HepG2 (cell line): ENCODE measurements around the gene SLC6A6. TPM values are rescaled to one million over a fixed set of nuclear protein-coding genes. Genes with fewer than 3 reads are reported as not detected.

Experiments
- ARID4A ChIP-seq: sonication (generic); formaldehyde crosslinking; IDR thresholded peaks from 2 replicates; pipeline ENCODE4 v1.5.0; 2020; ENCODE audit warnings: mild to moderate bottlenecking, missing genetic modification reagents, borderline replicate concordance
- ARNT ChIP-seq: fragments of 450-650 bp; IDR thresholded peaks from 2 replicates; pipeline ENCODE4 v1.6.1; 2017
- ATF5 ChIP-seq: sonication (generic); formaldehyde crosslinking; IDR thresholded peaks from 2 replicates; pipeline ENCODE4 v1.4.0; 2020; ENCODE audit warnings: mild to moderate bottlenecking, low read depth, missing genetic modification reagents
- CREM ChIP-seq, 2 experiments: sonication (generic) in 1 of 2; formaldehyde crosslinking in 1 of 2; IDR thresholded peaks; 2 replicates each; pipeline versions ENCODE4 v1.4.0 to v1.6.1; 2016 to 2020; ENCODE audit warnings: antibody characterized with exemption in 1 of 2, mild to moderate bottlenecking in 1 of 2, missing genetic modification reagents in 1 of 2
- DPF2 ChIP-seq: sonication (generic); formaldehyde crosslinking; IDR thresholded peaks from 2 replicates; pipeline ENCODE4 v1.4.0; 2020; ENCODE audit warnings: mild to moderate bottlenecking, low read depth, missing genetic modification reagents, borderline replicate concordance
- HNRNPLL ChIP-seq: fragments of 200-400 bp; formaldehyde crosslinking; IDR thresholded peaks from 2 replicates; pipeline ENCODE4 v1.6.1; 2017; ENCODE audit warnings: mild to moderate bottlenecking, low read depth, low read length; ENCODE audit not compliant: poor library complexity, severe bottlenecking
- HOXA3 ChIP-seq: sonication (generic); formaldehyde crosslinking; IDR thresholded peaks from 2 replicates; pipeline ENCODE4 v1.5.0; 2020; ENCODE audit warnings: missing genetic modification reagents
- JUND ChIP-seq: sonication (generic); formaldehyde crosslinking; IDR thresholded peaks from 2 replicates; pipeline ENCODE4 v1.8.0; 2022; ENCODE audit warnings: mild to moderate bottlenecking, missing genetic modification reagents
- MED1 ChIP-seq: sonication (generic); formaldehyde crosslinking; IDR thresholded peaks from 2 replicates; pipeline ENCODE4 v1.4.0; 2020; ENCODE audit warnings: missing genetic modification reagents
- MTF2 ChIP-seq: sonication (generic); formaldehyde crosslinking; IDR thresholded peaks from 2 replicates; pipeline ENCODE4 v1.5.0; 2020; ENCODE audit warnings: missing genetic modification reagents, borderline replicate concordance
- NCOA2 ChIP-seq: sonication (generic); formaldehyde crosslinking; IDR thresholded peaks from 2 replicates; pipeline ENCODE4 v1.8.0; 2022; ENCODE audit warnings: inconsistent platforms
- NR2C2 ChIP-seq: sonication (generic); formaldehyde crosslinking; IDR thresholded peaks from 2 replicates; pipeline ENCODE4 v1.4.0; 2020; ENCODE audit warnings: missing genetic modification reagents, mild to moderate bottlenecking, moderate library complexity, borderline replicate concordance
- PCBP1 ChIP-seq: fragments of 200-400 bp; formaldehyde crosslinking; IDR thresholded peaks from 2 replicates; pipeline ENCODE4 v1.6.1; 2017; ENCODE audit warnings: mild to moderate bottlenecking, low read depth, low read length, borderline replicate concordance
- RARA ChIP-seq: IDR thresholded peaks from 2 replicates; pipeline ENCODE4 v1.6.1; 2016; ENCODE audit warnings: missing genetic modification reagents, missing compliant biosample characterization
- SIN3A ChIP-seq: IDR thresholded peaks from 2 replicates; pipeline ENCODE4 v1.6.1; 2011; ENCODE audit warnings: low read depth, mild to moderate bottlenecking, control low read depth, low read length, borderline replicate concordance
- SOX13 ChIP-seq, 3 experiments: fragments of 450-650 bp in 1 of 3; sonication (generic) in 1 of 3; formaldehyde crosslinking in 1 of 3; IDR thresholded peaks in 2 of 3; conservative IDR thresholded peaks in 1 of 3; 2 replicates each; pipeline versions ENCODE4 v1.5.0 to v1.6.1; 2016 to 2020; ENCODE audit warnings: antibody characterized with exemption in 1 of 3, mild to moderate bottlenecking in 1 of 3, missing compliant biosample characterization in 1 of 3, missing genetic modification reagents in 1 of 3, moderate library complexity in 1 of 3
- SP1 ChIP-seq, 2 experiments: fragments of 450-650 bp in 1 of 2; sonication (generic) in 1 of 2; formaldehyde crosslinking in 1 of 2; IDR thresholded peaks; 2 replicates each; pipeline versions ENCODE4 v1.4.0 to v1.6.1; 2016 to 2020; ENCODE audit warnings: missing genetic modification reagents in 1 of 2
- TEAD3 ChIP-seq: optimal IDR thresholded peaks from 2 replicates; pipeline ENCODE3; 2016; ENCODE audit warnings: borderline replicate concordance
- ZBTB43 ChIP-seq: sonication (generic); formaldehyde crosslinking; conservative IDR thresholded peaks from 2 replicates; pipeline ENCODE4 v1.4.0; 2020; ENCODE audit warnings: missing genetic modification reagents
- ZKSCAN8 ChIP-seq: IDR thresholded peaks from 2 replicates; pipeline ENCODE4 v1.6.1; 2016; ENCODE audit warnings: borderline replicate concordance, missing genetic modification reagents, missing compliant biosample characterization
- ZNF605 ChIP-seq: sonication (generic); formaldehyde crosslinking; IDR thresholded peaks from 2 replicates; pipeline ENCODE4 v1.8.0; 2022; ENCODE audit warnings: mild to moderate bottlenecking, missing genetic modification reagents
- ZNF792 ChIP-seq: IDR thresholded peaks from 2 replicates; pipeline ENCODE4 v1.6.1; 2016
- polyA plus RNA-seq, 8 experiments: library from polyadenylated mRNA; depleted of rRNA in 3 of 8; stranded (reverse) in 7 of 8; unstranded in 1 of 8; fragments of >200 nt; fragmentation: Illumina TruSeq in 4 of 8; extraction: Trizol in 4 of 8; gene quantifications; 2 replicates each; pipeline versions ENCODE4 v1.2.1 to v1.2.3, GENCODE V29; 2011 to 2016; ENCODE audit warnings: low read depth in 4 of 8, missing spikeins in 1 of 8, mixed read lengths in 1 of 8; ENCODE audit not compliant: insufficient read depth in 1 of 8
- total RNA-seq, 5 experiments: library from RNA; depleted of rRNA; stranded (reverse); fragments of >200 nt; fragmentation: Illumina TruSeq; extraction: Trizol; gene quantifications; 2 replicates each; pipeline ENCODE4 v1.2.3, GENCODE V29; 2016; ENCODE audit warnings: low read depth in 1 of 5

SLC6A6 gene
- total and polyA plus RNA-seq, 2 of the 13 experiments (the other 11 are each of a cell fraction or from before 2014, with no cell fraction given) = 14.1 to 20.7 TPM

GRCh38 chr3:14431917-14432834 lies 29.8 kb downstream of the SLC6A6 start (continued):
- TF ChIP-seq SIN3A (peak; percentile 42; the same call in 1 of the 2 replicates), DPF2 (CRISPR knock-in tag) (peak; percentile 34; the same call in 1 of the 2 replicates), TEAD3 (CRISPR knock-in tag) (peak; percentile 35), ZBTB43 (CRISPR knock-in tag) (peak; percentile 73), ZKSCAN8 (CRISPR knock-in tag) (0 out of 2 replicates have a peak, but pooled peaks have one; percentile 42), MTF2 (CRISPR knock-in tag) (no peak), NR2C2 (CRISPR knock-in tag) (0 out of 2 replicates have a peak, but pooled peaks have one; percentile 46), ARID4A (CRISPR knock-in tag) (peak; percentile 72; the same call in 1 of the 2 replicates), ZNF792 (CRISPR knock-in tag) (peak; percentile 68; the same call in 1 of the 2 replicates), PCBP1 (0 out of 2 replicates have a peak, but pooled peaks have one; percentile 30), MED1 (0 out of 2 replicates have a peak, but pooled peaks have one; percentile 29), SOX13 (IDR thresholded peaks at IDR 0.05) (no peak), SOX13 (CRISPR knock-in tag; conservative IDR thresholded peaks at IDR 0.05 in 1 of 2, IDR thresholded peaks at IDR 0.05 in 1 of 2) (0 out of 4 replicates have a peak, but pooled peaks of 1 of the 2 experiments have one; percentile 17), HOXA3 (CRISPR knock-in tag) (peak; percentile 43; the same call in 1 of the 2 replicates), ARNT (no peak), NCOA2 (CRISPR knock-in tag) (0 out of 2 replicates have a peak, but pooled peaks have one; percentile 26), HNRNPLL (peak; percentile 30), ZNF605 (CRISPR knock-in tag) (peak; percentile 61; the same call in 1 of the 2 replicates), CREM (IDR thresholded peaks at IDR 0.05) (0 out of 2 replicates have a peak, but pooled peaks have one; percentile 14), CREM (CRISPR knock-in tag; IDR thresholded peaks at IDR 0.05) (no peak), ATF5 (no peak), JUND (CRISPR knock-in tag) (peak; percentile 85), RARA (peak; percentile 21), SP1 (IDR thresholded peaks at IDR 0.05) (no peak), SP1 (CRISPR knock-in tag; IDR thresholded peaks at IDR 0.05) (peak; percentile 15; the same call in 1 of the 2 replicates)
